Fibroblast of pulmonary artery (primary cell): ENCODE data around the gene AIP.

Source experiments
- DNase-seq: peaks from one replicate; pipeline ENCODE4 v3.0.0-alpha.2; 2010; ENCODE audit warnings: low read depth
- H3K4me3 ChIP-seq: replicated peaks from 2 replicates; pipeline ENCODE4 v1.5.1; 2011; ENCODE audit warnings: low read depth, mild to moderate bottlenecking, control low read depth, low read length, moderate library complexity
- TF ChIP-seq, protein P1 (sequence below): IDR thresholded peaks from 2 replicates; pipeline ENCODE4 v1.5.1; 2011; ENCODE audit warnings: mild to moderate bottlenecking, control low read depth, low read length, inconsistent platforms; ENCODE audit errors: missing control alignments

The AIP gene

DNA sequence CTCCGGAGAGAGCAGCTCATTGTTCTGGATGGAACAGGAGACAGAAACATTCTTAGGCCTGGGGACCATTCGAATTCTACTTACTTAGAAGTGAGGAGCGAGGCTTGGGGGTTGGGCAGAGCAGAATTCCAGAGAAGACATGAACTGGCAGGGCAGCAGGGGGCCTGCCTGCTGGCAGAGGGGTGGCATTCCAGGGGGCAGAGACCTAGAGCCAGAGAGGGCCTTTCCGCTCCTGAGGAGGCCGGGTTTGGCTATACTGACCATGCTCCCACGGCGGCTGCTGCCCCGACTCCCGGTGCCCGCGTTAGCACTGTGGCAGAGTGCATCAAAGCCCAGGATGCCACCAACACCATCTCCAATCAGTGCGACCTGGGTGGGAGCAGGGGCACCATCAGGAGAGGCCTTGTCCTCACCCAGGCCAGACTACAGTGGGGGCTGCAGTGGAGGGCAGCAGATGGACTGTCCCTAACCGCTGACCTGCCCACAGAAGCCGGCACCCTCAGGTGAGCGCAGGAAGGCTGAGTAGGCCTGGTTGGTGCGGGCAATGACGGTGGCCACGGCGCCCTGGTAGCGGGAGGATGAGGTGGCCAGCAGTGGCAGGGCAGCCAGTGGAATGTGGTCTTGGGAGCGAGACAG lies 14.9 kb downstream of the AIP start:
- TF ChIP-seq, protein P1, sequence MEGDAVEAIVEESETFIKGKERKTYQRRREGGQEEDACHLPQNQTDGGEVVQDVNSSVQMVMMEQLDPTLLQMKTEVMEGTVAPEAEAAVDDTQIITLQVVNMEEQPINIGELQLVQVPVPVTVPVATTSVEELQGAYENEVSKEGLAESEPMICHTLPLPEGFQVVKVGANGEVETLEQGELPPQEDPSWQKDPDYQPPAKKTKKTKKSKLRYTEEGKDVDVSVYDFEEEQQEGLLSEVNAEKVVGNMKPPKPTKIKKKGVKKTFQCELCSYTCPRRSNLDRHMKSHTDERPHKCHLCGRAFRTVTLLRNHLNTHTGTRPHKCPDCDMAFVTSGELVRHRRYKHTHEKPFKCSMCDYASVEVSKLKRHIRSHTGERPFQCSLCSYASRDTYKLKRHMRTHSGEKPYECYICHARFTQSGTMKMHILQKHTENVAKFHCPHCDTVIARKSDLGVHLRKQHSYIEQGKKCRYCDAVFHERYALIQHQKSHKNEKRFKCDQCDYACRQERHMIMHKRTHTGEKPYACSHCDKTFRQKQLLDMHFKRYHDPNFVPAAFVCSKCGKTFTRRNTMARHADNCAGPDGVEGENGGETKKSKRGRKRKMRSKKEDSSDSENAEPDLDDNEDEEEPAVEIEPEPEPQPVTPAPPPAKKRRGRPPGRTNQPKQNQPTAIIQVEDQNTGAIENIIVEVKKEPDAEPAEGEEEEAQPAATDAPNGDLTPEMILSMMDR = no peak
- DNase-seq = no peak
- no peak overlapping the region for H3K4me3 ChIP-seq

DNA sequence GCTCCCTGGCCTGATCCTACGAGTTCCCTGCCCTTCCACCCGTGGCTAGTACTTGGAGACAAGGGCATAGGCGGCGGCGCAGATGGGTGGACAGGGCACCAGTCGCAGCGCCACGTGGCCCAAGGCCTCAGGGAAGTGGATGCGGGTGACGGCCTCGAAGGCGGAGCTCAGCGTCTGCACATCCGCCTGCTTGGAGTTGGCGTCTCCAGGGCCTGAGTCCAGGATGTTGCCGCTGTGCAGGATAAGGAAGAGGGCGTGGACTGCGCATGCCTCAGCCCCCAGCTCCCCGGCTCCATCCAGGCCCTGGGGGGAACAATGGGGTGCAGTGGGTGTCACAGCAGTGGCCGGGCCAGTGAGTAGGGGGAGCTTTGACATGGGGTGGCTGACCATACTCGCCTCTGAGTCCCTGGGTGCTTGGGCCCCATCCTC lies 15.7 kb downstream of the AIP start:
- TF ChIP-seq, protein P1 = no peak
- no peak overlapping the region for H3K4me3 ChIP-seq
- no peak for DNase-seq

DNA sequence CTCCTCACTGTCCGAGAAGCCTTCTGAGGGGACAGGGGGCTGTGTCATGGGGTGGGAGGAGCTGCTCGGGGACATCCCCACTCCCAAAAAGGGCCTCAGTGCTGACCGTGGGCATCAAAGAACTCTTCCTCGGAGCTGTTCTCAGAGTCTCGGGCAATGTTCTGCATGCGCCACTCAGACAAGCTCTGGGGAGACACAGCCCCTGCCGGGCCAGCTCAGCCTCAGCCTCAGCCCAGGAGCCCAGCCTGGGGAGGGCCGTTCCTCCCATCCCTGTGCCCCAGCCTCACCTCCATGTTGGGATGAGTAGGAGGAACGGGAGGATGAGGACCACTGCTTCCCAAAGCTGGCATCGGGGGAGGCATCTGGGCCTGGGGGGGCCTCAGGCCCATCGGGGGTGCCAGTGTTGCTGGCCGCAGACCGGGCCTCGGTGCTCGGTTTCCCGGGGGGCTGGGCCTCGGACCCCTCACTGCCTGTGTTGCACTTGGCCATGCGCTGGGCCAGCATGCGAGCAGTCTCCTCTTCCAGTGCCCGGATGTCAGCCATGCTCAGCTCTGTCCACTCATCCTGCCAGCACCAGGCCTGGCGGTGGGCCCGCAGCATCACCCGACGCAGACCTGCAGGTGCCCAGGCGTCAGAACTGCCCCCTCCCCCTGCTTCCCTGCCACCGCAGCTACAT lies 17.1 kb downstream of the AIP start:
- TF ChIP-seq, protein P1 = no peak
- H3K4me3 ChIP-seq = no peak overlapping the region
- DNase-seq = no peak

DNA sequence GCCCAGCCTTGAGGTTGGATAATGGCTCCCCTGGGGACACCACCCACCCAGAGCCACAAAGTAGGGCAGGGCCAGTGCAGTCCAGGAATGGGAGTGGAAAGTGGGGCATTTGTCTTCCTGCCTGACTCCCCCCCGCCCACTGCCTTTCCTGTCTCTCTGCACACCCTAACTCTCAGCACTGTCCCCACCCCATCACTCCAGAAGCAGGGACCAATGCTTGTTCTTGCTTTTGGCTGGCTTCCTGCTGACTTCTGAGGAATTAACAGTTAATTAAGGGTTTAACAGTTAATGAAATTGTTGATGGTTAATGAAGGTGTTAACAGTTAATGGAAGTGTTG lies 17.6 kb downstream of the AIP start:
- no peak overlapping the region for H3K4me3 ChIP-seq
- no peak for DNase-seq
- TF ChIP-seq, protein P1 = no peak

DNA sequence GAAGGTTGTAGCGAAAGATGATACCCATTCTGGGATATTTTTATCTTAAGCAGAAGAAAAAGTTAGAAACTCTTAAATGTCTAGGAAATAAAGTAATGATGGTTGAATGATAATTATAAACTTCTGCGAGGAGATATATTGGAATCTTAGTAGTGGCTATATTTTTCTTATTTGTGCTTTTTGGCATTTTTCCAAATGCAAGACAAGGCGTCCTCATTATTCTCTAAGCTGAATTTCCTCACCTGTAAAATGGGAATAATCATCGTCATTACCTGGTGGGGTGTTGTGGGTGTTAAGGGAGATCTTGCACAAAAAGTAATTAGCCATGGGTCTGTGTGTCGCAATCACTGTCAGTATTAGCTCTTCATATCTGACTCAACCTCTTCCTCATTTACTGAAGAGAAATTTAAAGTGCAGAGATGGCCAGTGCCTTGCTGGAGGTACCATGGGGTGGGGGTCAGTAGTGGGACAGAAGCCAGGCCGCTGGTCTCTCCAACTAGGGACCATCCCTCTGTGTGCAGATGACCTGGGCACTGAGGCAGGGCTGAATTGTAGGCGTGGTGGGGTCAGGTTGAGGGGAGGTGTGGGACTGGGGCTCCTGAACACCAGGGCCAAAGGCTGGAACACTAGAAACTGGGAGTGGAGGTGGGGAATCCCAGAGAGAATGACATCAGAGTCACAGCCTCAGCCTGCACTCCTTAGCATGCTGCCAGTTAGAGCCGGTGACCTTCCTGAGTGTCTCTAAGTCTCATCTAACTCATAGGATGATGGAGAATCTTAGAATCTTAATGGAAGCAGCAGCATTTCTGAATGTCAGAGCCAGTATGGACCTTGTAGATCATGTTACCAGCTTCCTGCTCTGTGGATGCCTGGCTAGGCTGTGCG lies 18.2 kb downstream of the AIP start:
- no peak overlapping the region for H3K4me3 ChIP-seq
- no peak for DNase-seq

DNA sequence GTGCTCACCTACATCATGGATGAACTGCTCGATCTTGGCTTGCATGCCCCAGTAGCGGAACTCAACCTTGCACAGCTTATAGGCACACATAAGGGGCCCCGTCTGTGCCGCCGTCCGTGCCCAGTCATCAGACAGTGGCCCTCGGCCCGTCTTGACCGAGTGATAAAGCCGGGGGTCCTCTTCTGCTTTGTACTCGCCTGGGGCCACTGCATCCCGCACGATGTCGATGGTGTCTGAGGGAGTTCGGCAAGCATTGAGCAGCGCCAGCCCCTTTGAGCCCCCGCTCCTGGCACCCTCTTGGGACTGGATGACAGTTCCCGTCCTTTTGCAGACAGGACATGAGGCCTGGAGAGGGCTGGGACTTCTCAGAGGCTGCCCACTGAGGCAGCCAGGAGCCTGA lies 19.0 kb downstream of the AIP start:
- no peak for DNase-seq
- TF ChIP-seq, protein P1 = no peak
- no peak overlapping the region for H3K4me3 ChIP-seq

More for the DNA sequence above, 18.2 kb downstream of the AIP start:
- TF ChIP-seq, protein P1 = no peak
